IMR-90 (cell line): ENCODE results near the gene NDUFAF8. TPM values are rescaled to one million over a fixed set of nuclear protein-coding genes. Genes with fewer than 3 reads are reported as not detected.

ENCODE experiments used
- ATAC-seq: fragments of 200-7000 bp; cut with Tn5 transposase; 2 replicates; pipeline ENCODE4 v1.9.1; 2020; ENCODE audit warnings: low read depth, mild to moderate bottlenecking, moderate library complexity
- BruUV-seq: library from RNA; stranded (reverse); fragments of 400-500 nt; replicated peaks from 2 replicates; lab custom pipeline; 2021; lab: Mats Ljungman, UMichigan
- CTCF ChIA-PET: fragments of 300-600 bp; formaldehyde crosslinking; extraction: SDS; loops from one replicate; lab custom pipeline; 2021; ENCODE audit warnings: antibody characterized with exemption; lab: Yijun Ruan, JAX
- POLR2A ChIA-PET: fragments of 300-600 bp; sonication (Branson Sonifier 250); formaldehyde crosslinking; loops from one replicate; lab custom pipeline; 2022; ENCODE audit warnings: antibody characterized with exemption; ENCODE audit not compliant: unreplicated experiment; lab: Charles Lee
- DNase-seq: peaks from one replicate; pipeline ENCODE4 v3.0.0; 2013
- H2AFZ ChIP-seq: replicated peaks from 2 replicates; pipeline ENCODE3; 2013; ENCODE audit warnings: low read length, mild to moderate bottlenecking; ENCODE audit not compliant: poor library complexity
- H2AK5ac ChIP-seq: 2 replicates; pipeline ENCODE4 v1.6.1; 2013; ENCODE audit warnings: low read depth, low read length, inconsistent platforms
- H2AK9ac ChIP-seq: replicated peaks from 2 replicates; pipeline ENCODE3; 2013; ENCODE audit warnings: mild to moderate bottlenecking, low read depth, low read length, moderate library complexity; ENCODE audit not compliant: poor library complexity
- H2BK120ac ChIP-seq: 2 replicates; pipeline ENCODE4 v1.6.1; 2013; ENCODE audit warnings: low read depth, low read length, inconsistent platforms
- H2BK15ac ChIP-seq: 3 replicates; pipeline ENCODE4 v1.6.1; 2013; ENCODE audit warnings: low read depth, low read length, inconsistent platforms
- H2BK20ac ChIP-seq: 2 replicates; pipeline ENCODE4 v1.6.1; 2013; ENCODE audit warnings: low read depth, mild to moderate bottlenecking, inconsistent platforms, low read length, moderate library complexity
- H2BK5ac ChIP-seq: 2 replicates; pipeline ENCODE4 v1.6.1; 2013; ENCODE audit warnings: mild to moderate bottlenecking, low read depth, low read length, inconsistent platforms; ENCODE audit not compliant: poor library complexity, severe bottlenecking
- H3K14ac ChIP-seq: replicated peaks from 2 replicates; pipeline ENCODE4 v1.6.1; 2013; ENCODE audit warnings: low read depth, low read length, inconsistent platforms
- H3K18ac ChIP-seq: 2 replicates; pipeline ENCODE4 v1.6.1; 2013; ENCODE audit warnings: low read depth, low read length, control low read depth
- H3K23ac ChIP-seq: 2 replicates; pipeline ENCODE4 v1.6.1; 2013; ENCODE audit warnings: low read depth, low read length, inconsistent platforms
- H3K27ac ChIP-seq: 2 replicates; pipeline ENCODE4 v1.5.1; 2013; ENCODE audit warnings: mild to moderate bottlenecking, control low read depth, low read length; ENCODE audit not compliant: insufficient read depth
- H3K27me3 ChIP-seq: 2 replicates; pipeline ENCODE4 v1.6.1; 2013; ENCODE audit warnings: low read length; ENCODE audit not compliant: control insufficient read depth, insufficient read depth
- H3K36me3 ChIP-seq: 2 replicates; pipeline ENCODE4 v1.6.1; 2013; ENCODE audit warnings: low read length, mixed read lengths; ENCODE audit not compliant: control insufficient read depth, insufficient read depth
- H3K4ac ChIP-seq: 2 replicates; pipeline ENCODE4 v1.6.1; 2013; ENCODE audit warnings: low read depth, low read length, inconsistent platforms
- H3K4me1 ChIP-seq: 2 replicates; pipeline ENCODE4 v1.6.1; 2013; ENCODE audit warnings: low read length, mixed read lengths; ENCODE audit not compliant: control insufficient read depth, insufficient read depth
- H3K4me2 ChIP-seq: 2 replicates; pipeline ENCODE4 v1.6.1; 2013; ENCODE audit warnings: low read depth, mild to moderate bottlenecking, control low read depth, low read length, moderate library complexity
- H3K4me3 ChIP-seq: 2 replicates; pipeline ENCODE4 v1.5.1; 2013; ENCODE audit warnings: low read depth, mild to moderate bottlenecking, control low read depth, low read length, moderate library complexity; ENCODE audit not compliant: insufficient read depth
- H3K56ac ChIP-seq: 2 replicates; pipeline ENCODE4 v1.6.1; 2013; ENCODE audit warnings: low read length, inconsistent platforms; ENCODE audit not compliant: insufficient read depth; ENCODE audit errors: extremely low read depth
- H3K79me1 ChIP-seq, 2 experiments: 2 replicates each; pipeline ENCODE4 v1.6.1; 2013; ENCODE audit warnings: low read length in 2 of 2, inconsistent platforms in 1 of 2, low read depth in 1 of 2
- H3K9ac ChIP-seq: 2 replicates; pipeline ENCODE4 v1.6.1; 2013; ENCODE audit warnings: low read depth, low read length, control low read depth
- H3K9me1 ChIP-seq: 2 replicates; pipeline ENCODE4 v1.6.1; 2013; ENCODE audit warnings: low read length, inconsistent platforms; ENCODE audit not compliant: insufficient read depth
- H3K9me3 ChIP-seq: 2 replicates; pipeline ENCODE4 v1.6.1; 2013; ENCODE audit warnings: low read length; ENCODE audit not compliant: control insufficient read depth, insufficient read depth
- H4K20me1 ChIP-seq: 2 replicates; pipeline ENCODE4 v1.6.1; 2013; ENCODE audit warnings: low read length, inconsistent platforms; ENCODE audit not compliant: insufficient read depth
- H4K5ac ChIP-seq: 2 replicates; pipeline ENCODE4 v1.6.1; 2013; ENCODE audit warnings: mild to moderate bottlenecking, low read depth, low read length, control low read depth
- H4K8ac ChIP-seq, 2 experiments: 2 replicates each; pipeline ENCODE4 v1.6.1; 2013; ENCODE audit warnings: low read depth in 2 of 2, low read length in 2 of 2, control low read depth in 1 of 2, inconsistent platforms in 1 of 2
- H4K91ac ChIP-seq: 2 replicates; pipeline ENCODE4 v1.6.1; 2013; ENCODE audit warnings: low read depth, low read length, inconsistent platforms; ENCODE audit not compliant: insufficient read depth
- CTCF ChIP-seq: conservative IDR thresholded peaks from 2 replicates; pipeline ENCODE4 v1.5.1; 2012; ENCODE audit warnings: mild to moderate bottlenecking, low read depth, low read length, improper control_type of control experiment
- ELK1 ChIP-seq: fragments of 150-350 bp; IDR thresholded peaks from 2 replicates; pipeline ENCODE4 v1.6.1; 2016; ENCODE audit warnings: low read depth, mild to moderate bottlenecking, low read length, moderate library complexity, borderline replicate concordance
- FOS ChIP-seq: fragments of 150-350 bp; IDR thresholded peaks from 2 replicates; pipeline ENCODE4 v1.6.1; 2016; ENCODE audit warnings: low read depth, low read length
- MAFK ChIP-seq: IDR thresholded peaks from 2 replicates; pipeline ENCODE4 v1.6.1; 2012; ENCODE audit warnings: low read depth, low read length, improper control_type of control experiment
- MAZ ChIP-seq: IDR thresholded peaks from 2 replicates; pipeline ENCODE4 v1.6.1; 2012; ENCODE audit warnings: low read depth, mild to moderate bottlenecking, low read length, improper control_type of control experiment, moderate library complexity, borderline replicate concordance
- MXI1 ChIP-seq: IDR thresholded peaks from 2 replicates; pipeline ENCODE4 v1.6.1; 2012; ENCODE audit warnings: low read depth, mild to moderate bottlenecking, low read length, moderate library complexity, borderline replicate concordance
- NFE2L2 ChIP-seq: fragments of 150-350 bp; IDR thresholded peaks from 2 replicates; pipeline ENCODE4 v1.6.1; 2016; ENCODE audit warnings: low read depth, mild to moderate bottlenecking, low read length
- POLR2A ChIP-seq: IDR thresholded peaks from 2 replicates; pipeline ENCODE4 v1.6.1; 2012; ENCODE audit warnings: mild to moderate bottlenecking, low read depth, low read length
- RAD21 ChIP-seq: IDR thresholded peaks from 2 replicates; pipeline ENCODE4 v1.6.1; 2012; ENCODE audit warnings: low read length, improper control_type of control experiment
- RCOR1 ChIP-seq: IDR thresholded peaks from 2 replicates; pipeline ENCODE4 v1.6.1; 2012; ENCODE audit warnings: mild to moderate bottlenecking, low read length, improper control_type of control experiment; ENCODE audit not compliant: insufficient replicate concordance
- RFX5 ChIP-seq: IDR thresholded peaks from 2 replicates; pipeline ENCODE4 v1.8.0; 2012; ENCODE audit warnings: low read depth, mild to moderate bottlenecking, low read length, moderate library complexity
- USF2 ChIP-seq: fragments of 150-350 bp; IDR thresholded peaks from 2 replicates; pipeline ENCODE4 v1.6.1; 2017; ENCODE audit warnings: mild to moderate bottlenecking, antibody characterized with exemption, low read length, low read depth
- WGBS, 2 experiments: methylation state at CpG; one replicate each; pipeline versions ENCODE4 v1.1.5 to v1.1.7; 2013; ENCODE audit warnings: missing lambda C conversion rate in 2 of 2; ENCODE audit not compliant: insufficient read length in 1 of 2; ENCODE audit errors: extremely low coverage in 2 of 2; 5-methylcytosine and 5-hydroxymethylcytosine counted together
- dilution Hi-C: fragments of 300-500 bp; cut with HindIII; formaldehyde crosslinking; loops from one replicate; pipeline ENCODE4 v1.14.3; 2018; ENCODE audit warnings: low sequenced_read_pairs; ENCODE audit not compliant: unreplicated experiment
- in situ Hi-C: fragments of 300-500 bp; cut with MboI; formaldehyde crosslinking; loops from 3 replicates; pipeline ENCODE4 v1.14.3; 2019; ENCODE audit warnings: low sequenced_read_pairs, inconsistent platforms, mixed read lengths
- intact Hi-C: fragments of 100-400 bp; cut with micrococcal nuclease; formaldehyde crosslinking; loops from 2 replicates; pipeline ENCODE4 v1.10.0; 2022
- polyA plus RNA-seq, 3 experiments: library from polyadenylated mRNA; depleted of rRNA; stranded (reverse); fragments of >200 nt; gene quantifications; 2 replicates each; pipeline ENCODE4 v1.2.3, GENCODE V29; 2012; ENCODE audit warnings: low replicate concordance in 1 of 3
- total RNA-seq: library from RNA; depleted of rRNA; stranded (reverse); fragments of >200 nt; gene quantifications from 2 replicates; pipeline ENCODE4 v1.2.3, GENCODE V29; 2012

The NDUFAF8 gene
- total and polyA plus RNA-seq, 2 of the 4 experiments (the other 2 are of a cell fraction), result 11.1 to 65.0 TPM

GRCh38 chr17:81238490-81238814, 666 bp upstream of the NDUFAF8 start:
- Histone ChIP-seq H2BK120ac (no peak overlapping the region), H4K20me1 (peaks cover 48% of the 10 kb centered on the region), H2AK5ac (peak overlapping the region; percentile 90), H3K4me3 (peak overlapping the region; percentile 91), H4K5ac (no peak overlapping the region), H3K4me2 (peak overlapping the region; percentile 98), H2BK5ac (peak overlapping the region; percentile 47), H3K23ac (peak overlapping the region; percentile 71; the same call in 1 of the 2 replicates), H2BK20ac (no peak overlapping the region), H3K27me3 (no peaks in the 10 kb centered on the region), H4K8ac (peak overlapping the region in 1 of 2 experiments; percentile 37; a peak in 2 of 4 replicates), H3K4me1 (peaks cover 12% of the 10 kb centered on the region), H2AFZ (peak overlapping the region; percentile 98), H3K4ac (peak overlapping the region; percentile 54; the same call in 1 of the 2 replicates), H3K36me3 (peaks cover 1% of the 10 kb centered on the region; the same call in 1 of the 2 replicates), H3K14ac (peak overlapping the region; percentile 89), H3K18ac (no peak overlapping the region), H3K9me1 (peaks cover 8% of the 10 kb centered on the region; the same call in 1 of the 2 replicates), H3K56ac (peak overlapping the region; percentile 52), H4K91ac (no peak overlapping the region; the same call in 1 of the 2 replicates), H3K9ac (peak overlapping the region; percentile 85), H2BK15ac (no peak overlapping the region), H3K9me3 (no peaks in the 10 kb centered on the region), H3K27ac (peak overlapping the region; percentile 48; the same call in 1 of the 2 replicates), H3K79me1 (peaks cover 34 to 86% of the 10 kb centered on the region in 2 experiments), H2AK9ac (peak overlapping the region; percentile 99)
- no peak for DNase-seq
- intact Hi-C loops (no loop called here), dilution Hi-C loops (no loop called here), in situ Hi-C loops (no loop called here)
- ATAC-seq, result no peak; the same call in 1 of the 2 replicates
- TF ChIP-seq MAZ (no peak), MAFK (no peak), RFX5 (no peak), CTCF (no peak), POLR2A (no peak), NFE2L2 (no peak), MXI1 (no peak), FOS (no peak), USF2 (no peak), RAD21 (no peak), ELK1 (no peak), RCOR1 (no peak)
- WGBS, 2 experiments, result 0% methylated on average over 18 of the region's 26 CpGs; no CpG with 5 or more reads in 1 of the 2 experiments
- ChIA-PET CTCF (no interaction called here), POLR2A (interaction anchor here (0.5 kb wide), 1 partner anchor 282 kb away, joined by 4 read pairs; no protein-coding TSS in a partner anchor)
- BruUV-seq, result TSS peak; percentile 34
